Spleen (tissue), 11 donors: Measurements from ENCODE around the gene KCNJ8. TPM values are rescaled to one million over a fixed set of nuclear protein-coding genes. Genes with fewer than 3 reads are reported as not detected.
"Not testable (repeated sequence)": the region's sequence is repeated elsewhere in the genome, so short reads cannot be mapped to it uniquely, and the experiment has no call there.

Experiments used
- DNase-seq: peaks from one replicate; pipeline ENCODE4 v3.0.0-alpha.2; 2020
- H3K27ac ChIP-seq, 8 donors: fragments of 200-600 bp; sonication (generic) in 7 of 8; 1 replicate in 4 of 8; 2 replicates in 4 of 8; pipeline versions ENCODE4 v1.5.0 to v1.8.0; 2016 to 2021; ENCODE audit warnings: inconsistent platforms in 4 of 8, mild to moderate bottlenecking in 4 of 8, moderate library complexity in 1 of 8
- H3K27me3 ChIP-seq, 7 donors: fragments of 200-600 bp; sonication (generic) in 6 of 7; replicated peaks in 1 of 7; 1 replicate in 4 of 7; 2 replicates in 3 of 7; pipeline versions ENCODE4 v1.5.0 to v1.8.0; 2016 to 2021; ENCODE audit warnings: inconsistent platforms in 3 of 7, mild to moderate bottlenecking in 1 of 7
- H3K36me3 ChIP-seq, 6 donors: fragments of 200-600 bp; sonication (generic) in 5 of 6; 1 replicate in 4 of 6; 2 replicates in 2 of 6; pipeline versions ENCODE4 v1.5.0 to v1.8.0; 2016 to 2021; ENCODE audit warnings: inconsistent platforms in 2 of 6
- H3K4me1 ChIP-seq, 6 donors: fragments of 200-600 bp; sonication (generic) in 5 of 6; 1 replicate in 3 of 6; 2 replicates in 3 of 6; pipeline versions ENCODE4 v1.5.0 to v1.8.0; 2016 to 2021; ENCODE audit warnings: inconsistent platforms in 3 of 6
- H3K4me3 ChIP-seq, 8 donors: fragments of 200-600 bp; sonication (generic) in 7 of 8; 1 replicate in 4 of 8; 2 replicates in 4 of 8; pipeline versions ENCODE4 v1.5.0 to v1.8.0; 2016 to 2021; ENCODE audit warnings: inconsistent platforms in 4 of 8, mild to moderate bottlenecking in 4 of 8, moderate library complexity in 2 of 8
- H3K9me3 ChIP-seq, 8 donors: fragments of 200-600 bp; sonication (generic) in 7 of 8; 1 replicate in 4 of 8; 2 replicates in 4 of 8; pipeline versions ENCODE4 v1.5.0 to v1.8.0; 2016 to 2021; ENCODE audit warnings: inconsistent platforms in 4 of 8
- POLR2A ChIP-seq, 3 donors: fragments of 450-650 bp; IDR thresholded peaks; one replicate each; pipeline ENCODE4 v1.5.1; 2017; ENCODE audit warnings: antibody characterized with exemption in 3 of 3, mild to moderate bottlenecking in 1 of 3
- POLR2AphosphoS5 ChIP-seq, 3 donors: sonication (generic); formaldehyde crosslinking; IDR thresholded peaks; one replicate each; pipeline ENCODE4 v1.5.1; 2017; ENCODE audit warnings: antibody characterized with exemption in 3 of 3
- WGBS, 5 donors: extraction: QIAGEN DNeasy Blood & Tissue Kit in 3 of 5; methylation state at CpG; one replicate each; pipeline versions ENCODE4 v1.1.5 to v1.1.7; 2013 to 2018; 5-methylcytosine and 5-hydroxymethylcytosine counted together
- intact Hi-C: fragments of 100-400 bp; cut with DNase I; formaldehyde crosslinking; loops from one replicate; pipeline ENCODE4 v1.15.0; 2023; ENCODE audit warnings: low total_unique reads
- polyA plus RNA-seq, 3 donors: library from polyadenylated mRNA; stranded (reverse); fragments of 200-250 nt; gene quantifications; one replicate each; pipeline ENCODE4 v1.2.1, GENCODE V29; 2013
- total RNA-seq, 7 donors: library from RNA; depleted of rRNA in 3 of 7; stranded (reverse); fragments of >200 nt in 3 of 7; fragmentation: NEBNext Ultra II Directional in 4 of 7; extraction: Animal tissue kit (Norgen Biotek cat#: 25700) in 4 of 7; gene quantifications; one replicate each; pipeline versions ENCODE4 v1.1.0 to v1.2.1, GENCODE V29; 2016 to 2021
- TF ChIP-seq, protein P1 (sequence below), 11 experiments: fragments of 200-600 bp in 7 of 11; fragments of 450-650 bp in 4 of 11; sonication (generic) in 4 of 11; IDR thresholded peaks in 8 of 11; conservative IDR thresholded peaks in 3 of 11; 1 replicate in 7 of 11; 2 replicates in 4 of 11; pipeline versions ENCODE4 v1.4.0 to v1.8.0; 2016 to 2021; ENCODE audit warnings: antibody characterized with exemption in 11 of 11, inconsistent platforms in 4 of 11, mild to moderate bottlenecking in 1 of 11
- donor health status: healthy with polysubstance abuse.
- donor health status: DM: no; HTN: no; CAD: no; lungs with moderate emphysema.
- donor health status: DM: no; HTN: no; CAD: no.
- donor health status: Bipolar disorder and iron deficiency.
- donor health status: healthy.
- donor health status: DM: no; HTN: no; CAD: no.
- donor health status: DM: yes; HTN: yes; CAD: no.

Gene KCNJ8
- total and polyA plus RNA-seq, 10 donors, result 1.6 to 19.3 (median 6.8) TPM

DNA sequence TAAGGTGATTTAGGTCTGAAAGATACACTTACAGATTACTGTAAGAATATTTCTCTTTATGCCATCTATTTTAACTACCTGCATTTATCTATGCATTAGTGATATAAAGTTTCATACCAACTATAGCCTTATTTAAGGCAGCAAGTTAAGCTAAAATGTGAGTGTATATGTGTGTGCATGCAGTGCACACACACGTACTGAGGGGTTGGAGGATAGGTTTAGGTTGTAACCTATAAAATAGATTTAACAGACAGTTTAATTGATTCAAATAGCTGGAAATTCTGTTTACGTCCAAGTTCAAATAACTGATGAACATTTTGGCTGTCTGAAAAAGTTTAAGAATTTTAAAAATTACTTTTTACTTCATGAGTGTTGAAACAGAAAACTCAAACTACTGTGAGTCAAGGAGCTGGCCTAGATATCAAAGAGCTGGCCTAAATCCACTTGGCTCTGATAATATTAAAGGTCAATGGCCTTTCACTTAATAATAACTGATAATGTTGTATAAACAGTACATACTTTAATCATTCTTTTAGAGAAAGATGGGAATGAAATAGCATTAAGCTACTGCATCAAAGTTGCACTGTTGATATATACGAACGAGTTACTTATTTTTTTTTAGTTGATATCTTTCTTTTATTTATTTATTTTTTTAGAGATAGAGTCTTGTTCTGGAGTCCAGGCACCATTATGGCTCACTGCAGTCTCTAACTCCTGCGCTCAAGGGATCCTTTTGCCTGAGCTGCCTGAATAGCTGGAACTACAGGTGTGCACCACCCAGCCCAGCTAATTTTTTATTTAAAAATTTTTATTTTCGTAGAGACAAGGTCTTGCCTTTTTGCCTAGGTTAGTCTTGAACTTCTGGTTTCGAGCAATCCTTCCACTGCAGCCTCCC is 13.8 kb upstream of the KCNJ8 start:
- peaks cover 0 to 12% (median 4%) of the 10 kb centered on the region in 8 donors for H3K9me3 ChIP-seq
- intact Hi-C loops, result no loop called here
- H3K4me3 ChIP-seq, result no peak overlapping the region
- no peak for DNase-seq
- H3K4me1 ChIP-seq, result peaks cover 0 to 10% (median 0%) of the 10 kb centered on the region in 6 donors
- H3K27ac ChIP-seq, result no peak overlapping the region
- 75 to 83% (median 79%) methylated on average over 7 of the region's 7 CpGs for WGBS, 5 donors
- H3K27me3 ChIP-seq, result no peaks in the 10 kb centered on the region
- no peaks in the 10 kb centered on the region for H3K36me3 ChIP-seq
- no peak for TF ChIP-seq POLR2A (IDR thresholded peaks at IDR 0.05)
- TF ChIP-seq, protein P1, sequence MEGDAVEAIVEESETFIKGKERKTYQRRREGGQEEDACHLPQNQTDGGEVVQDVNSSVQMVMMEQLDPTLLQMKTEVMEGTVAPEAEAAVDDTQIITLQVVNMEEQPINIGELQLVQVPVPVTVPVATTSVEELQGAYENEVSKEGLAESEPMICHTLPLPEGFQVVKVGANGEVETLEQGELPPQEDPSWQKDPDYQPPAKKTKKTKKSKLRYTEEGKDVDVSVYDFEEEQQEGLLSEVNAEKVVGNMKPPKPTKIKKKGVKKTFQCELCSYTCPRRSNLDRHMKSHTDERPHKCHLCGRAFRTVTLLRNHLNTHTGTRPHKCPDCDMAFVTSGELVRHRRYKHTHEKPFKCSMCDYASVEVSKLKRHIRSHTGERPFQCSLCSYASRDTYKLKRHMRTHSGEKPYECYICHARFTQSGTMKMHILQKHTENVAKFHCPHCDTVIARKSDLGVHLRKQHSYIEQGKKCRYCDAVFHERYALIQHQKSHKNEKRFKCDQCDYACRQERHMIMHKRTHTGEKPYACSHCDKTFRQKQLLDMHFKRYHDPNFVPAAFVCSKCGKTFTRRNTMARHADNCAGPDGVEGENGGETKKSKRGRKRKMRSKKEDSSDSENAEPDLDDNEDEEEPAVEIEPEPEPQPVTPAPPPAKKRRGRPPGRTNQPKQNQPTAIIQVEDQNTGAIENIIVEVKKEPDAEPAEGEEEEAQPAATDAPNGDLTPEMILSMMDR (IDR thresholded peaks at IDR 0.05 in 8 of 11, conservative IDR thresholded peaks at IDR 0.05 in 3 of 11), result no peak
- TF ChIP-seq POLR2AphosphoS5 (IDR thresholded peaks at IDR 0.05), result no peak

DNA sequence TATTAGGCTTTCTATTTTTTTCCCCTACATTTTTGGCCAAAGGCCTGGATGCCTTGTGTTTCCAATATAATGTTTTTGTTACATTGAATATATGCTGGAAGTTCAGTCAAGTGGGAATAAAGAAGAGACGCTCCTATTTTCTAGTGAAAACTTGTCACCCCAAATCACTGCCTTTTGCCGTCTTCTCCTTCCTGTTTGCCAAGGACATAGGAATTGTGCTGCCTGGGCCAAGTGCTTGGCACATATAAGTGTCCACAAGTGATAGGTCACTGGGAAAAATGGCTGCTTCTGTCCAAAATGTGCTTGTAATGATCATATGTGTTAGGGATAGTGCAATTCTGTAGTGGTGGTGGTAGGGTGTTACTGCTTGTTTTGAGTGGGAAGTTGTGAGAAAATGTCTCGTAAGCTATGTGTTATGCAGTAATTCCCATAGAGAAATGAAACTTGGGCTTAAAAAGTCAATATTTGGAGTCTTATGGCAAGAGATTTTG is 11.6 kb upstream of the KCNJ8 start:
- no peak for DNase-seq
- Histone ChIP-seq H3K36me3 (no peaks in the 10 kb centered on the region), H3K27me3 (no peaks in the 10 kb centered on the region), H3K4me1 (peaks cover 0 to 10% (median 0%) of the 10 kb centered on the region in 6 donors), H3K9me3 (peaks cover 0 to 12% (median 4%) of the 10 kb centered on the region in 8 donors), H3K4me3 (no peak overlapping the region), H3K27ac (no peak overlapping the region)
- TF ChIP-seq, protein P1 (IDR thresholded peaks at IDR 0.05 in 8 of 11, conservative IDR thresholded peaks at IDR 0.05 in 3 of 11), result no peak
- TF ChIP-seq POLR2AphosphoS5 (IDR thresholded peaks at IDR 0.05) (no peak), POLR2A (IDR thresholded peaks at IDR 0.05) (no peak)
- intact Hi-C loops, result no loop called here
- 59 to 82% (median 67%) methylated on average over 3 of the region's 3 CpGs for WGBS, 5 donors

DNA sequence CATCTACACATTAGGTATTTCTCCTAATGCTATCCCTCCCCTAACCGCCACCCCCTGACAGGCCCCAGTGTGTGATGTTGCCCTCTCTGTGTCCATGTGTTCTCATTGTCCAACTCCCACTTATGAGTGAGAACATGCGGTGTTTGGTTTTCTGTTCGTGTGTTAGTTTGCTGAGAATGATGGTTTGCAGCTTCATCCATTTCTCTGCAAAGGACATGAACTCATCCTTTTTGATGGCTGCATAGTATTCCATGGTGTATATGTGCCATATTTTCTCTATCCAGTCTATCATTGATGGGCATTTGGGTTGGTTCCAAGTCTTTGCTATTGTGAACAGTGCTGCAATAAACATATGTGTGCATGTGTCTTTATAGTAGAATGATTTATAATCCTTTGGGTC is 8.2 kb upstream of the KCNJ8 start:
- H3K9me3 ChIP-seq, H3K27me3 ChIP-seq, H3K36me3 ChIP-seq, DNase-seq, intact Hi-C loops, H3K27ac ChIP-seq, H3K4me3 ChIP-seq: not testable (repeated sequence)
- 89 to 98% (median 95%) methylated on average over 3 of the region's 3 CpGs for WGBS, 5 donors
- H3K4me1 ChIP-seq, result peaks cover 0 to 10% (median 0%) of the 10 kb centered on the region in 6 donors

DNA sequence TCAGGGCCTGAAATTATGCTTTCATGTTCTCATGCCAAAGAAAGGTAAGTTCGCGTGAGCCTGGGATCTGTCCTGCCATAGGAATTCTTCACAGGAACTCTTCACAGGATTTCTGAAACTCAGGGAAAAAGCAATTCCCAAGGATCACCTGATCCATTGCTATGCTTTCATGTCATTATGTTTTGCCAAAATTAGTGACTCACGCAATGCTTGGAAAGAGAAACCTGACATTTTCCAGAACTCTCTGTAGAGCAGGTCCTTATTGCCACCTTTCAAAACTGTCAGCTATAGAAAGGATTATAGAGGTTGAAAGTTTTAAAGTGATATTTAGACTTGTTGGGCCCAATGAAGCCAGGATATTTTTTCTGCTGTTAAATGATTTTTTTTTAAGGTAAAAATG is 6.3 kb upstream of the KCNJ8 start:
- Histone ChIP-seq H3K36me3 (no peaks in the 10 kb centered on the region), H3K9me3 (no peaks in the 10 kb centered on the region), H3K4me3 (no peak overlapping the region), H3K4me1 (peaks cover 0 to 2% (median 0%) of the 10 kb centered on the region in 6 donors), H3K27me3 (peaks cover 0 to 16% (median 0%) of the 10 kb centered on the region in 7 donors), H3K27ac (no peak overlapping the region)
- DNase-seq, result no peak
- TF ChIP-seq POLR2AphosphoS5 (IDR thresholded peaks at IDR 0.05), result no peak
- no peak for TF ChIP-seq POLR2A (IDR thresholded peaks at IDR 0.05)
- TF ChIP-seq, protein P1 (IDR thresholded peaks at IDR 0.05 in 8 of 11, conservative IDR thresholded peaks at IDR 0.05 in 3 of 11), result no peak
- WGBS, 5 donors, result 91 to 95% (median 93%) methylated on average over 3 of the region's 3 CpGs
- intact Hi-C loops, result no loop called here
